Ecto neural progenitor cell (in vitro differentiated cells): Measurements from ENCODE around the gene KY.

Experiments used
- DNase-seq: peaks from one replicate; pipeline ENCODE4 v3.0.0-alpha.2; 2018; ENCODE audit warnings: low spot score

KY gene

DNA sequence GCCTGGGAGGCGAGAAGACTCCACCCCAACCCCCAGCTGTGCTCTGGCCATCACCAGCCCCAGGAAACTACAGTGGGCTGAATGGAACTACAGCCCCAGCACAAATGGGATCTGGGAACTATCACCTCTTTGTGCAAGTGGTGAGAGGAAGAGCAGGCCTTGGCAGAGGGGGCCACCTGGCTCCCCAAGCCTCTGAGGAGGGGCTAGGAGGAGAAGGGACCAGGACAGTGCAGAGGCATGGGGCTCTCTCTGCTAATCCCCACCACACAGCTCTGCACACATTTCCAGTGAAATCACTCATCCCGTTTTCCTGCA lies 31.6 kb downstream of the KY start:
- DNase-seq = peak; percentile 36

DNA sequence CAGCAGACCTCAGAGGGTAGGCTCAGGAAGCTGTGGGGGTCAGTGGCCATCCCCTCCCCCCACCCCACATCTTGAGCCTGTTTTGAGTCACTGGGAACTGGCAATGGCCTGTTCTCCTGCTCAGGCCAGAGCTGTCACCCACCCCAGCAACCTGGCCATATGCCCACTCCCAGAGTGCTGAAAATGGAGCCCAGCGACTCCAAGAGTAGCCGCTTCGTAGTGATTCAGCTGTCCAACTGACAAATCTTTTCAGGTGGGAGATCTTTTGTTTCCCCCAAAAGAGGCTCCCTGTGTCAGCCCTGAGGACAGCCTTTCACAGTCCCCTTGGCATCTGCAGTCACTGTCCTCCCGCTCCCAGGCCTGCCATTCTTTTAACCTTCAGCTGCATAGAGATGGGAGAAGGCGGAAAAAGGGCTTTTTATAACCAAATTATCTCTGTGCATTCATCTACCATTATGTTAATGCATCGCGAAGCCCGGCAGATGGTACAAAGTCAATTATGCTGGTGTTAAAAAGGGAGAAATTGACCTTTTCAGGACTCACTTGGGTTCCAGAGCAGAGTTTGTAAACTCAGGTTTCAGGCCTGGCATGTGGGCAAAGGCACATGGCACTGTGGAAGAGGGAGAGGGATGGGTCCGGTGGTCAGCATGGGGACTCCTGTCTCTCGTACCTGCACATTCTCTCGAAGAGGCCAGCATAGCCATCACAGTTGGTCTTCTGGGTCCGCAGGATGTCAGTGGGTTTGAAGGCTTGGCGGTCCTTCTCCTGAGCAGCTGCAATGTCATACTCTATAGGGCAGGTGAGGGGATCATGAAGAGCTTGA lies 32.1 kb downstream of the KY start:
- peak; percentile 21 for DNase-seq

DNA sequence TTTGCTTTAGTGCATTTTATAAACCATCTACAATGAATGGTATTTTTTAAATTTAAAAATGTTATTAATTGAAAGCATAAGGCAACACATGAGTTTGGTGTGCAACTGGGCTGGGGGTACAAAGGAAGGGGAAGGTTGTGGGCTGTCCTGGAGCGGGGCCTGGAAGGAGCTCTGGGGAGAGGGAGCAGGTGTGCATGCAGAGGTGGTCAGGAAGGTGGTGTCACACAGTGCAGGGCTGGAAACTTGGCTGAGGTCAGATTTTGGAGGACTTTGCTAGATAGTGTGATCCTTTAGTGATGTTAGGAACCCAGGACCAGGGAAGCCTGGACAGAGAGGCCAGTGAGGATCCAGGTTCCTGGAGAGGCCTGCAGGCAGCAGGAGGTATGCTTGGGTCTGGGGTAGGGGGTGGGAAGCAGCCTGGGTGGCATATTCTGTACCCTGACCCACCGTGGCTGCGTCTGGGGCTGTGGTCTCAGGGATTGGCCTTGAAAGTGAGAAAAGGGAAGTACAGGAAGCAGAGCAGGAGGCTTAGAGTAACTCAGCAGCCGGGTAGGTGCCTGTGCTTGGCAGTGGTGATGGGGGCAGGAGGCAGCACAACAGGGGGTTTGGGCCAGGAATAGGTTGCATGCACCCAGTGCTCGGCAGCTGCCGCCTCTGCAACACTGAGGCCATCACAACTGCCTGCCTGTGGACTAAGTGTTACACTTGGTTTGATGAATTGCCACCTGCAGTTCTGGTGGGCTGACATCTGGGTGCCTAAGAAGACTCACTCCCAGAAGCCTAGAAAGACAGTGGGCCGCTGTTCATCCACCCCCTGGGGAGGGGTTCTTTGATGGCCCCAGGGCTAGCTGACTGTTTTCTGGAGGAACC lies 33.0 kb downstream of the KY start:
- DNase-seq = peak; percentile 29

DNA sequence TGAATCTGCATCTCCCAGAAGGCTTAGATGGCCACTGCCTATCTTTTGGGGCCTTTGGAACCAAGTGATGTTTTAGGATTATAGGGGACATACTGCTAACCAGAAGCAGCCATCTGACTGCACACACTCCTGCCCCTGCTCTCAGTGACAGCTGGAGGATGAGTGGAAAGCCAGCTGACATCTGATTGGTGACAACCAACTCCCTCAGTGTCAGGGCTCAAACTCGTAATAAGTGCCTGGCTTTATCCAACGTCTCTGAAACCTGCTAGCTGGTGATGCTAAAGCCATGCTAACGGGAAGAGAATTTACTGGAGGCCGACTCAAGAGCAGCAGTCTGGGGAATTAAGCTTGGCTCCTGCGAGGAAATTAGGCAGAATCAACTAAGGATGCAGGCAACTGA lies 35.1 kb downstream of the KY start:
- peak; percentile 19 for DNase-seq

DNA sequence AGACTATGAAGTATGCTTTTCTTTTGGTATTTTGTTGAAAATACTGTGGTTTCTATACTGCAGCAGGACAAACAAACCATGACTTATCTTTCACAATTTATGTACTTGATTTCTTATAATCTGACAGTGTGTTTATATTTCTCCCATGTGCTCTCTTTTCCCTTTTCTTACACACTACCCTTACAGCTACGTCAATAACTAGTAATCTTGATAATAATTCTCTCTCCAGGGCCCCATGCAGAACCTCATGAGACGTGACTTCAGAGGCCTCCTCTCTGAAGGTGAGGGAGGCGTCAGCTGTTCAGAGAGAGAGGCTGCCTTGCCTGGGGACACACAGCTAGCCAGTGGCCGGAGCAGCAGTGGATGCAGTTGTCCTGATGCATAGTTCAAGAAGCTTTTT lies 35.9 kb downstream of the KY start:
- DNase-seq = peak; percentile 9

DNA sequence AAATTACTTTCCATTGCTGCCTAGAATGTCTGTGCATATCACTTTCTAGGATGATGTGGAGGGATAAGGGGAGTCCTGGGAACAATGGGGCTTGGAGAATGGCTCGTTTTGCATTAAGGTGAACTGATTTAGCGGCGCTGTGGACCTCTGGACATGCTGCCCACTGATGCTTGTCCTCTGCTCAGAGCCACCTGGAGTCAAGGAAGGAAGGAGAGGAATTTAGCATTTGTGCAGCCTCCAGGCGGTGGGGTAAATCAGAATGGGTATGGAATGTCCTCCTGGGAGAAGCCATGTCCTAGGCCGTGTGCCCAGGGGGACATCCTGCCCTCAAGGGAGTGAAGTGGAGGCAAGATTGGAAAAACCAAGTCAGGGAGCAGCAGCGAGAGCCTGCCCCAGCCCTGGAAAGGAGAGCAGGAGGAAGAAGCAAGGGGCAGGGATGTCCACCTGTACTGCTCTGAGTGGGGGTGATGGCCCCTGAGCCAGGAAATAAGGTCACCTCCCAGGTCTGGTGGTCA lies 37.8 kb downstream of the KY start:
- DNase-seq = peak; percentile 29

DNA sequence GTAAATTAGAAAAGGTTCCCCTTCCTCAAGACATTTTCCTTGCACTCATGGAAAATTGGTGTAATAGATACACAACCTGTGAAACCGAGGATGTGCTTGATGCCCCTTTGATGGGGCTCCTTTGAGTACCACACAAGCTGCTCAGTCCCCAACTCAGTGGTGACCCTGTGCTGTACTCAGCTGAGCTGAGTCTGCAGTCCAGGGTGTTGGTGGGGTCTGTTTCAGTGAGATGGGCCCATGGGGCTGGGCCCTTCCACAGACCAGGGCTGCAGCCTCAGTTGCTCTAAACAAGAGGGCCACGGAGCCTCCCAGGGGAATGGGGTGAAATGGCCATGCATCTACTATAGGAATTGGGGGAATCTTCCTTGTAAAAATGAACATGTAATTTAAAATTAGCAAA lies 39.3 kb downstream of the KY start:
- peak; percentile 24 for DNase-seq

DNA sequence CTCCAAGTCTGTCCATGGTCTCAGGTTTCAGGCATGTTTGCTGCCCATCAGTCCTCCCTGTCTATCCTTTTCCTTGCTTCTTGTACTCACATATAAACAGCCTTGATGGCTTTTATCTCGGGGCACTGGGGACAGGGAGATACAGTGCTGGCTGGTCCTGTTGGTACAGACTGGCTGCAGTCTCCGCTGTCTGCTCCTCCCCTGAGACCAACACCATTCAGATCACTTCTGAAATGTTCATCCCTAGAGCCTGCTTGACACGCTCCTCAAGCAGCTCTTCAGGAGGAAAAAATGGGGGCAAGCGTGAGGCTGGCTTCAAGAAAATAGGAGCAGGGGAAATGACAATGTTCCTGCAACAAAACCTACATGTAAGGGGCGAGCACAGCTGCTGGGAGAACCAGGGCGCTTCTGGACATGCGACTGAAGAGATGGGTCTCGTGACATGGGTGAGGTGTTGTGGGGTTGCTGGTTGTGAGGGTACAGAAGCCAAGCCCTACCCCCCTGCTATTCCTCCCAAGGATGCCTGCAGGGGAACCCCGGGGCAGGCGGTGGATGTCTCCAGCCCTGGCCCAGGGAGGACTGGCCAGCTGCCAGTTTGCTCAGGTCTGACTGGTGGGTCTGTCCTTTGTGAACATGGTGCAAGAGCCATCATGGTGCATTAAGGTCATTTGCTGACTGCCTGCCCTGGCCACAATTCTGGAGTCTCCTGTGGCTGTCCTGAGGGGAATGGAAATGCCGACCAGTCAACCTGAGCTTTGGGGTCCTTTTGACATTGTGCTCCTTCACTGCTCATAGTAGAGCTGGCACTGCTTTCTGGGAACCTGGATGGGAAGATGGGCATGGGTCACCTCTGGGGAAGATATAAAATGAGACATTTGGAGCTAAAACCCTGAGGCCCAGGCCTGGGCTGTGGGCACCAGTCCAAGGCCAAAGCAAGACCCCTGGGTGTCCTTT lies 40.1 kb downstream of the KY start:
- no peak for DNase-seq

DNA sequence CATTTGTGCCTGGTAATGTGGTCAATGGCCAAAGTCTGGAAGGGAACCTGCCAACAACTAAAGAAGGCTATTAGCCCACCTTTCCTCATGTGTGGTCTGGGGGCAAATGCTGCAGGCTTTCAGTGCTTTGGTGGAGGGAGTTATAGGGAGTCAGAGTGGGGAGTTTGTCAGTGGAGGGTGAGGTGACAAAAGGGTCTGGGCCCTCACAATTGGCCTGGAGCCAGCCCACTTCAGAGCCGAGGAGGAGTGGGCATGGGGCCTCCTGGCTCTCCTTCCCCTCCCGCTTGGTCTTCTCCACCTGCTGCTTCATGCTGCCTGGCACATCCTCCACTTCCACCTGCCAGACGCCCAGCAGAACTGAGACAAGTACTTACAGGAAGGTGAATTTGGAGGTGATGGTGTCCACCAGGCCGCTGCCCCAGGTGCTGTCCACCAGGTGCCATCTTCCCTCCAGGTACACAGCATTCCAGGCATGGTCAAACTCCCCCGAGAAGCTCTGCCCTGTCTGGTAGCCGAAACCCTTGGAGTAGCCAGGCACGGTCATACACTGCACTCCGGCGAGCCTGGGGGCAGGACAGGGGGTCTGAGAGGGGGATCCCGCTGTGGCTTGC lies 40.9 kb downstream of the KY start:
- no peak for DNase-seq

DNA sequence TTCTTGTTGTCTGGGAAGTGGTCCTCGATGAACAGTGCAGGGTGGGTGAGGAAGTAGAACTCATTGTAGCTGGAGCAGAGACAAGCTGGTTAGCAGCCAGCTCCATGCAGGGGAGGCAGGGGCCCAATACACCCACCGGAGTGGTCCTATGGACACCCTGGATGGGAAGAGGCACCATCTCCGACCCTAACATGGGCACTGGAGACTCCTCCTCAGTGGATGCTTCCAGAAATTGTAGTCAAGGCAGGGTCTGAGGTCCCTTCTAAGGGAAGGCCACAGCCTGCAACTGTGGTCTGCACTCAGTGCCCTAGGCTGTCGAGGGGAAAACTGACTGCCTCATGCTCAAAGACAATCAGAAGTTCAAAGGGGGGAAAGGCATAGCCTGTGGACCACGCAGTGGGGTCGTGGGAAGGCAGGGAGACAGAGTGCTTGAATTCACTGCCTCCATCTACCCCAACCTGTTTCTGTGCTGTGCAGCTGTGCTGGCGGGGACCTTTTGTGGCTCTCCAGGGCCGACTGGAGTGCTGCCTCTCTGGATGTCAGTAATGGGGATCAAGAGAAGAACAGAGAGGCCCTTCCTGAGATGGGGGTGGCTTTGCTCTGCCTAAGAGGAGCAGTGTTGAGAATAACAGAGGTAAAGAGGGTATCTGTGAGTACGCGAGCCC lies 41.9 kb downstream of the KY start:
- peak; percentile 36 for DNase-seq

DNA sequence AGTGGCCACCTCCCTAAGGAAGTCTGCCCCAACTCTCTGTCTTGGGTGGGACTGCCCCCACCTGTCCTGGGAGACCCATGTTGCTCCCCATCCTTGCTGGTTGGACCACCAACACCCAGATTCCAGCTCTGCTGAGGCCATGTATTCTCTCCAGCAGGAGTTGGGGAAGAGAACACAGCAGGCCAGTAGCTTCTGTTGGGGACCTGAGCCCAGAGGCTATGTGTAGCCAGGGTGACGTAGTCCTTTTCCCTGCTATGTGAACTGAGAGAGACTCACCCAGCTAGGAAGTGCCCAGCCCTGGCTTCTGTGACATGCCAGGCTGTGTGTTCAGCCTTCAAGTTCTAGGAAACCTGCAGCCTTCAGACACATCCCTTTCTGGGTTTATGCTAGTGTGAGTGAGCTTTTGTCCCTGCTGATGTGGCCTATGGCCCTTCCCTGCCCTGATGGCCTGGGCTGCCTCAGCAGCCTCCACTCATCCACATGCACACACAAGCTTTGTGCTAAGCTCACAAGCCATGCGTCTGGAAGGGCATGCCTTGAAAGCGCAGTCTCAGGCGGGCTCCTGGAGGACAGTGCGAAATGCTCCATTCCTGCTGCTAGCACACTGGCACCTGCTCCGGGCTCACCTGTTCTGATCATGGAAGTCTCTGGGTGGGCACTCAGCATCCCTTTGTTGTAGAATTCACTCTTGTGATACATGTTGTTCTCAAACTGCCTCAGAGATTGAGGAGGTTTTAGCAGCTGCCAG lies 42.6 kb downstream of the KY start:
- peak; percentile 34 for DNase-seq

DNA sequence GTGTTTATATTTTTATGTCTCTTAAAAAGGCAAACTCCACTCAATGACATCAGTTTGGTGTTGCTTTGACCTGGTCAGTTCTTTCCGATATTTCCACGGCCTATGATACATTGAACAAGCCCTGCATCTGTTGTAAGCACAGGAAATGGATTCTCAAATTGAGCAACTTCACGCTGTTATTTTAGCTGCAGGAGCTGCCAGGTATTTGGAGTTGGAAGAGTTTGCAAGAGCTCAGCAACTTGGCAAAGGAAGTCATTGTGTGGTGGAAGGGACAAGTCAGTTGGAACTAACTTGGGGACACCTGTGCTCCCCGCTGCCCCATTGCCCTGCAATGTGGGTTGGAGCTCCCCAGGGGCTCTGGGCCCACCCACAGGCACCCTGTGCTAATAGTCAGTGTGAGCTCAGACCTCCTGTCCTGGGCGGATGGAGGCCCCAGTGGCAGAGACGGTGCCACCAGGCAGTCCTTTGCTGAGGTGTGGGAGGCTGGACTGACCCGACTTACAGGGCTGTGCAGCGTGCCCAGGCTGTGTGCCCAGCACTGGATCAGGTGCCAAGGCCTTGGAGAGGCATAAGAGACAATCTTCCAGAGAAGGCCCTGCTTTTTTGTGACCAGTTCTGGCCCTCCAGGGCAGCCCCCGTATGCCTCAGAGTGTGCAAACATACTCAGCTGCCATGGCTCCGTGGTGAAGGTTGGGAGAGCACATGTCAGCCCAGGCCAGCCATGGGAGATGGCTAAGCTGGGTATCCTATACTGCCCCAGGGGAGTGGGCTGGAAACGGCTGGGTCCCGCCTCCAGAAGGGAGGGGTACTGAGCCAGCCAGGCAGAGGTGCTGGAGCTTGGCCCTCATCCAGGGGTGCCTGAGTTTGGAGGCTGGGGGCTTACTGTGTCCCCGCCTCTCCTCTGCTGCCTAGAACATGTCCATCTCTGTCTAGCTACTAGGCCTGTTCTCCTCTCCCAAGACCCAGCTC lies 43.5 kb downstream of the KY start:
- peak; percentile 38 for DNase-seq

DNA sequence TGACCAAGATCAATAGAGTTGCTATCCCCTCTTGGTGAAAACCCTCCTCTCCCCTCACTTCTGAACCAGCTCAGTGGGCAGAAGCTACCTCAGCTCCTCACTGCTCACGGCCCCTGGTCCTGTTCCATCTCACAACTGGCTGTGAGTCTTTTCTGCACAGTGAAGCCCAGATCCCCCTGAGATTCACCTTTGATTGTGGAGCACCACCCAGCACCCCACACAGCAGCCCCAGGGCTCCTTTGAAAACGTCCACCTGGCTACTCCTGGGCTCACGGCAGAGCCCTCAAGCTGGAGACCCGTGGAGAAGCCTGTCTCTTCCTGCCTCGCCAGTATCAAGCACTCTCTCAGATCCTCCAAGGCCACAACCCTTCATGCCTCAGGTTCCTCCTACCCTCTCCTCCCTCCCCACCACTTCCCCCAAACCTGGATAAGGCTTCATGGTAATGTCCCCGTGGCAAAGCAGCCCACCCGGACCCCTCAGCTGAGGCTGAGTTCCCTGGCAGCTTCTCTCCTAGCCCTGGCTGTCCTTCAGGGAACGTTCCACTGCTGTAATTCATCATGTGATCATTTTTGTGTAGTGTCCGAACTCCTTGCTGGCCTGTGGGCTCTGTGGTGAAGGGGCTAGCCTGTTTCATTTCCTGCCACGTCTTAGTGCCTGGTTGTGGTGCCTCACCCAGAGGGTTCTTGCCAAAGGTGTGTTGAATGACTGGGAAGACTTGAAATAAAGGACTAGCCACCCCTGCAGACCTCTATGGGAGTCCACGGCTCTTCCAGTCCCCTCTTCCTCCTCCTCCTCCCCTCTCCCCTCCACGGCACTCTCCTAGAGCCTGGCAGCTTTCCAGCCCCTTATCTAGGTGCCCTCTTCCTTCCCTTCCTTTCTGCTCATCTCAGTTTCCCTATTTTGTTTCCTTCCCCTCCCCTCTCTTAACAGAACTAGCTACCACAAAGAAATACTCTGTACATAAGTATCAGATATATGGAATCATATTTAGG lies 44.5 kb downstream of the KY start:
- peak; percentile 32 for DNase-seq

DNA sequence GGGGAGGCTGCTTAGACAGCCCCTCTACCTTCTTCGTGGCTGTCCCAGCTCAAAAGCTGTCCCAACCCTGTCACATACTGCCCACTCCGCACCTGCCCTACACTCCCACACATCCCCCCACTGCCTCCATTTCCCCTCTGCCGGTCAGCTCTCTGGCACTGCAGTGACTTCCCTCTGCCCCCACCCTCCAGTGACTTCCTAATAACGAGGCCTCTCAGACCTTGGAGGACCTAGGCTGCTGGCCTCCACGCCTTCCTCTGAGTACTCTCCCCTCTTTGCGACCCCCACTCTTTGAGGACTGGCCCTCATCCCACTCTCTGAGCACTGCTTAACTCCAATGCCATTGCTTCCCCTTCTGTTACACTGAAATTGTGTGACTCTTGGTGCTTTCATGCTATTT lies 45.3 kb downstream of the KY start:
- peak; percentile 27 for DNase-seq

DNA sequence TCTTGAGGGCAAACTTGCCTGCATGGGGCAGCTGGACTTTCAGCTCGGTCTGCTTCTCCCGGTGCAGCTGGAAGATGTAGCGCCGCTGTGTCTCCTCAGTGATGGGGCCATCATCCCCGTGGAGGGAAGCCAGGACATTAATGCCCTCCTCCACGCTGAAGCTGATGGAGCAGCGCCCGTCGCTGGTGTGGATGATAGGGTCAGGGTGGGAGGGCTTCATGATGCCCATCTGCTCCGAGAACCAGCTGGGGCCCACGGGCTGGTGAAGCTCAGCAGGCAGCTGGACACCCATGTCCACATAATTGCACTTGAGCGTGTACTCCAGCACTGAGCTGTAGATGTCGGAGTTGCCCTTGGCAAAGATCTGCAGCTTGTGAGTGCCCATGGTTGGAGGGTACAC lies 46.9 kb downstream of the KY start:
- no peak for DNase-seq

DNA sequence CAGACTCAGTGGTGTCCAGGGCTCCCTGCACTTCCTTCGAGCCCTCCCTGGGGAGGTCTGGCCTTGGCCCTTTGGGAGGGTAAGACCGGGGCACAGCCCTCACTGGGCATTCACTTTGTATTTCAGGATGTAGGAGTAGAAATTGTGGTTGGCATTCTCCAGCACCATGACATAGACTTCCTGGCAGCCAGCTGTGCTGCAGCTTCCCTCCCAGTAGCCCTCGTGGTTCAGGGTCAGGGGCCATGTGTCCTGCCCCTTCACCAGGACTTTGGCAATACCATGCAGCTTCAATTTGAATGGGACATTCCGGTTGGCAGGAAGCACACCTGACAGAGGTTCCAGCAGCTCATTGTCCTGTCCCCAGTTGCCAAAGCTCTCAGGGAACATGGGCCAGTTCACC lies 47.3 kb downstream of the KY start:
- DNase-seq = no peak

DNA sequence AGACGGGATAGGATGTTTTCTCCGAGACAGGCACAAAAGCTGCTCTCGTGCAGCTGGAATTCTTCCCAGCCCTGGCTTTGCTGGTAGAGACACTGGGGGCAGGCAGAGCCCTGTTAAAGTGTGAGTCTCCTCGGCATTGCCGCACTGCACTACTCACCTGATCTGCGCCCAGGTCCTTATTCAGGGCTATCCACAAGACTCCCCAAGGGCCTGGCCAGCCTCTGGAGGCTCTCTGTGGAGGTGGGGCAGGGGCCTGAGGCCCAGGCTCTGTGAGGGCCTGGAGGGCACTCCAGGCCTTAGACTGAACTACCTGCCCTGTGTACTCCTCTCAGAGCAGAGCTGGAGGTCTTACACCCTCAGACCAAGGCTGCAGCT lies 48.4 kb downstream of the KY start:
- no peak for DNase-seq
